GM23338 (cell line): ENCODE measurements around the gene RAB44. TPM values are rescaled to one million over a fixed set of nuclear protein-coding genes. Genes with fewer than 3 reads are reported as not detected.
A peak's percentile ranks its signal among the peaks of the same experiment; 100 is the strongest.

Source experiments
- ATAC-seq: fragments of 200-7000 bp; cut with Tn5 transposase; 3 replicates; pipeline ENCODE4 v1.9.1; 2020
- DNase-seq: peaks from one replicate; pipeline ENCODE4 v3.0.0-alpha.2; 2015; ENCODE audit warnings: low spot score
- H2AFZ ChIP-seq: fragments of 200-600 bp; sonication (generic); 2 replicates; pipeline ENCODE4 v1.8.0; 2016; ENCODE audit warnings: antibody characterized with exemption, mild to moderate bottlenecking, moderate library complexity
- H3F3A ChIP-seq: fragments of 200-600 bp; sonication (generic); replicated peaks from 2 replicates; pipeline ENCODE4 v1.8.0; 2017; ENCODE audit warnings: antibody characterized with exemption, mixed run types, low read depth
- H3K27ac ChIP-seq: fragments of 200-600 bp; sonication (generic); 2 replicates; pipeline ENCODE4 v1.6.1; 2016; ENCODE audit warnings: low read depth
- H3K27me3 ChIP-seq: fragments of 200-600 bp; sonication (generic); 2 replicates; pipeline ENCODE4 v1.8.0; 2016; ENCODE audit warnings: mild to moderate bottlenecking, mixed run types, moderate library complexity; ENCODE audit not compliant: insufficient read depth
- H3K36me3 ChIP-seq: fragments of 200-600 bp; sonication (generic); 2 replicates; pipeline ENCODE4 v1.8.0; 2016; ENCODE audit warnings: mild to moderate bottlenecking; ENCODE audit not compliant: insufficient read depth
- H3K4me1 ChIP-seq: fragments of 200-600 bp; sonication (generic); 2 replicates; pipeline ENCODE4 v1.8.0; 2016; ENCODE audit warnings: mild to moderate bottlenecking, moderate library complexity; ENCODE audit not compliant: insufficient read depth
- H3K4me2 ChIP-seq: fragments of 200-600 bp; sonication (generic); 2 replicates; pipeline ENCODE4 v1.7.1; 2017; ENCODE audit warnings: mixed run types
- H3K4me3 ChIP-seq: fragments of 200-600 bp; sonication (generic); 2 replicates; pipeline ENCODE4 v1.6.1; 2016; ENCODE audit warnings: mixed run types
- H3K79me2 ChIP-seq: fragments of 200-600 bp; sonication (generic); replicated peaks from 2 replicates; pipeline ENCODE4 v1.8.0; 2017; ENCODE audit warnings: mild to moderate bottlenecking; ENCODE audit not compliant: insufficient read depth
- H3K9me2 ChIP-seq: fragments of 200-600 bp; sonication (generic); 2 replicates; pipeline ENCODE4 v1.8.0; 2017; ENCODE audit not compliant: insufficient read depth
- H4K20me1 ChIP-seq: fragments of 200-600 bp; sonication (generic); replicated peaks from 2 replicates; pipeline ENCODE4 v1.8.0; 2017; ENCODE audit warnings: mild to moderate bottlenecking; ENCODE audit not compliant: insufficient read depth
- H3K27ac Mint-ChIP-seq: 2 replicates; pipeline ENCODE4 v1.8.0; 2020; ENCODE audit warnings: inconsistent platforms, mild to moderate bottlenecking, moderate library complexity, mixed read lengths
- H3K27me3 Mint-ChIP-seq: 3 replicates; pipeline ENCODE4 v1.8.0; 2022; ENCODE audit warnings: low read depth, mild to moderate bottlenecking, moderate library complexity, mixed read lengths, inconsistent platforms; ENCODE audit not compliant: insufficient read depth, poor library complexity
- H3K36me3 Mint-ChIP-seq: 3 replicates; pipeline ENCODE4 v1.8.0; 2021; ENCODE audit warnings: low read depth, mild to moderate bottlenecking, inconsistent platforms, moderate library complexity, mixed read lengths
- H3K4me1 Mint-ChIP-seq: 3 replicates; pipeline ENCODE4 v1.8.0; 2020; ENCODE audit warnings: mild to moderate bottlenecking, inconsistent platforms, mixed read lengths
- H3K4me3 Mint-ChIP-seq: 3 replicates; pipeline ENCODE4 v1.8.0; 2021; ENCODE audit warnings: moderate library complexity, mild to moderate bottlenecking, inconsistent platforms, mixed read lengths
- H3K9me3 Mint-ChIP-seq: 3 replicates; pipeline ENCODE4 v1.8.0; 2020; ENCODE audit warnings: moderate library complexity, mild to moderate bottlenecking, inconsistent platforms, mixed read lengths
- CREB1 ChIP-seq: fragments of 250-450 bp; sonication (Bioruptor Pico); IDR thresholded peaks from 2 replicates; pipeline ENCODE4 v1.5.0; 2020; ENCODE audit warnings: low read depth, mild to moderate bottlenecking, moderate library complexity
- EZH2 ChIP-seq: fragments of 200-600 bp; sonication (generic); IDR thresholded peaks from one replicate; pipeline ENCODE4 v1.8.0; 2017; ENCODE audit warnings: antibody characterized with exemption, mild to moderate bottlenecking, low read depth; ENCODE audit not compliant: unreplicated experiment
- EZH2phosphoT487 ChIP-seq: fragments of 200-600 bp; sonication (generic); IDR thresholded peaks from one replicate; pipeline ENCODE4 v1.8.1; 2018; ENCODE audit warnings: antibody characterized with exemption; ENCODE audit not compliant: unreplicated experiment
- JUNB ChIP-seq: IDR thresholded peaks from one replicate; pipeline ENCODE4 v1.6.1; 2016; ENCODE audit warnings: antibody characterized with exemption; ENCODE audit not compliant: unreplicated experiment
- NANOG ChIP-seq: IDR thresholded peaks from 2 replicates; pipeline ENCODE4 v1.6.1; 2016; ENCODE audit warnings: antibody characterized with exemption, borderline replicate concordance
- POLR2AphosphoS5 ChIP-seq: IDR thresholded peaks from 2 replicates; pipeline ENCODE4 v1.6.1; 2016; ENCODE audit warnings: antibody characterized with exemption, low read depth
- STAT1 ChIP-seq: IDR thresholded peaks from one replicate; pipeline ENCODE4 v1.6.1; 2016; ENCODE audit warnings: antibody characterized with exemption; ENCODE audit not compliant: unreplicated experiment
- ZNF114 ChIP-seq: fragments of 250-450 bp; sonication (Bioruptor Pico); IDR thresholded peaks from 2 replicates; pipeline ENCODE4 v1.5.0; 2020; ENCODE audit warnings: mild to moderate bottlenecking, moderate library complexity
- ZNF331 ChIP-seq: fragments of 250-450 bp; sonication (Bioruptor Pico); IDR thresholded peaks from 2 replicates; pipeline ENCODE4 v1.5.0; 2020; ENCODE audit warnings: low read depth, mild to moderate bottlenecking, moderate library complexity
- polyA plus RNA-seq: library from polyadenylated mRNA; unstranded; fragments of >200 nt; fragmentation: Nextera tagmentation; extraction: Ambion mirVana; gene quantifications from 2 replicates; pipeline ENCODE4 v1.2.1, GENCODE V29; 2016
- total RNA-seq: library from RNA; depleted of rRNA; stranded (reverse); fragments of >200 nt; shearing (Covaris generic); gene quantifications from 2 replicates; pipeline ENCODE4 v1.2.3, GENCODE V29; 2014
- TF ChIP-seq, protein P1 (sequence below): fragments of 250-450 bp; sonication (Bioruptor Pico); IDR thresholded peaks from 2 replicates; pipeline ENCODE4 v1.5.0; 2020; ENCODE audit warnings: mild to moderate bottlenecking, moderate library complexity
- TF ChIP-seq, protein P2 (sequence below): IDR thresholded peaks from one replicate; pipeline ENCODE4 v1.6.1; 2018; ENCODE audit warnings: antibody characterized with exemption; ENCODE audit not compliant: unreplicated experiment
- TF ChIP-seq, protein P3 (sequence below): IDR thresholded peaks from 2 replicates; pipeline ENCODE4 v1.6.1; 2016; ENCODE audit warnings: antibody characterized with exemption
- TF ChIP-seq, protein P4 (sequence below), 2 experiments: fragments of 200-600 bp in 1 of 2; sonication (generic) in 1 of 2; conservative IDR thresholded peaks; 2 replicates each; pipeline versions ENCODE4 v1.5.1 to v1.6.1; 2016 to 2017; ENCODE audit warnings: antibody characterized with exemption in 2 of 2, low read depth in 2 of 2, mild to moderate bottlenecking in 2 of 2, moderate library complexity in 1 of 2

The RAB44 gene
- total and polyA plus RNA-seq, 2 experiments from 2014 or later = not detected

DNA sequence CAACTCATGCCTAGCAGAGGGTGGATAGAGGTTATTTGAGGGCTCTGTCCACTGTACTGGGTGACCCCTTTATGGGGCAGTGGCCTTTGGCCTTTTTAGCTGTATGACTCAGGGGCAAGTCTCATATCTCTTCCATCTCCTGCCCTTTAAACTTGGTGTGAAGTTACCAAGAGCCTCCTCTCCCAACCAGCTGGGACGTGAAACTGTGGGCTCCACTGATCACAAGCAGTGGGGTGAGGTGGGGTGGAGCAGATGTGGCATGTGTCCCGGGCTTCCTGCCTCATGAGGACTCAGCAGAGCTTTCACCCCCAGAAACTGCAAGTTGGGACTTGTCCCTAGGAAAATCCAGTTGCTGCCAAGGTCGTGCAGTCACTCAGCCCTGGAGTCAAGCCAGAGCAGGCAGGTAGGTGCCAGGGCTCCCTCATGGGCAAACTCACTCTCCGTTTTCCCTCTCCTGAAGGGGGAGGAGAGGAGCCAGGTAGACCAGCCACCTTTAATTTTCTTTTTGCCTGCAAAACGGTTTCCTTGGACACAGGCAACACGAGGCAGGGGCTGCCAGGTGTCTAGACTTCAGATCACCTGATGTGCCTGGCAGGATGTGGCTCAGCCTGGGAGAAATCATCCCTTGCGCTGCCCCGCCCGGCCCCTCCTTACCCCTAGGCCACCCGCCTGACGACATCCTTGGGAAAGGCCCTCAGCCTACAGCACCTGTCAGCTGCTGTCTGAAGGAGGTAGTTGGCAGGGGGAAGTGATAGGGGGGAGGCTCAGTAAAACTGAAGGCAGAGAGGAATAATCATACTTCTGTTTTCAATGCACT, 15.1 kb upstream of the RAB44 start:
- H3K36me3 Mint-ChIP-seq = peaks cover 38% of the 10 kb centered on the region
- no peak overlapping the region for H3K4me3 ChIP-seq
- H3K36me3 ChIP-seq = peaks cover 16% of the 10 kb centered on the region; the same call in 1 of the 2 replicates
- H3K27me3 ChIP-seq = peaks cover 32% of the 10 kb centered on the region
- peaks cover 36% of the 10 kb centered on the region for H3K27me3 Mint-ChIP-seq
- DNase-seq (peak; percentile 43), ATAC-seq (no peak)
- peak overlapping the region; percentile 61; the same call in 1 of the 2 replicates for H3K27ac Mint-ChIP-seq
- H3K4me1 ChIP-seq = peaks cover 25% of the 10 kb centered on the region
- TF ChIP-seq POLR2AphosphoS5 = no peak
- TF ChIP-seq CREB1 (CRISPR knock-in tag) = no peak
- TF ChIP-seq, protein P1, sequence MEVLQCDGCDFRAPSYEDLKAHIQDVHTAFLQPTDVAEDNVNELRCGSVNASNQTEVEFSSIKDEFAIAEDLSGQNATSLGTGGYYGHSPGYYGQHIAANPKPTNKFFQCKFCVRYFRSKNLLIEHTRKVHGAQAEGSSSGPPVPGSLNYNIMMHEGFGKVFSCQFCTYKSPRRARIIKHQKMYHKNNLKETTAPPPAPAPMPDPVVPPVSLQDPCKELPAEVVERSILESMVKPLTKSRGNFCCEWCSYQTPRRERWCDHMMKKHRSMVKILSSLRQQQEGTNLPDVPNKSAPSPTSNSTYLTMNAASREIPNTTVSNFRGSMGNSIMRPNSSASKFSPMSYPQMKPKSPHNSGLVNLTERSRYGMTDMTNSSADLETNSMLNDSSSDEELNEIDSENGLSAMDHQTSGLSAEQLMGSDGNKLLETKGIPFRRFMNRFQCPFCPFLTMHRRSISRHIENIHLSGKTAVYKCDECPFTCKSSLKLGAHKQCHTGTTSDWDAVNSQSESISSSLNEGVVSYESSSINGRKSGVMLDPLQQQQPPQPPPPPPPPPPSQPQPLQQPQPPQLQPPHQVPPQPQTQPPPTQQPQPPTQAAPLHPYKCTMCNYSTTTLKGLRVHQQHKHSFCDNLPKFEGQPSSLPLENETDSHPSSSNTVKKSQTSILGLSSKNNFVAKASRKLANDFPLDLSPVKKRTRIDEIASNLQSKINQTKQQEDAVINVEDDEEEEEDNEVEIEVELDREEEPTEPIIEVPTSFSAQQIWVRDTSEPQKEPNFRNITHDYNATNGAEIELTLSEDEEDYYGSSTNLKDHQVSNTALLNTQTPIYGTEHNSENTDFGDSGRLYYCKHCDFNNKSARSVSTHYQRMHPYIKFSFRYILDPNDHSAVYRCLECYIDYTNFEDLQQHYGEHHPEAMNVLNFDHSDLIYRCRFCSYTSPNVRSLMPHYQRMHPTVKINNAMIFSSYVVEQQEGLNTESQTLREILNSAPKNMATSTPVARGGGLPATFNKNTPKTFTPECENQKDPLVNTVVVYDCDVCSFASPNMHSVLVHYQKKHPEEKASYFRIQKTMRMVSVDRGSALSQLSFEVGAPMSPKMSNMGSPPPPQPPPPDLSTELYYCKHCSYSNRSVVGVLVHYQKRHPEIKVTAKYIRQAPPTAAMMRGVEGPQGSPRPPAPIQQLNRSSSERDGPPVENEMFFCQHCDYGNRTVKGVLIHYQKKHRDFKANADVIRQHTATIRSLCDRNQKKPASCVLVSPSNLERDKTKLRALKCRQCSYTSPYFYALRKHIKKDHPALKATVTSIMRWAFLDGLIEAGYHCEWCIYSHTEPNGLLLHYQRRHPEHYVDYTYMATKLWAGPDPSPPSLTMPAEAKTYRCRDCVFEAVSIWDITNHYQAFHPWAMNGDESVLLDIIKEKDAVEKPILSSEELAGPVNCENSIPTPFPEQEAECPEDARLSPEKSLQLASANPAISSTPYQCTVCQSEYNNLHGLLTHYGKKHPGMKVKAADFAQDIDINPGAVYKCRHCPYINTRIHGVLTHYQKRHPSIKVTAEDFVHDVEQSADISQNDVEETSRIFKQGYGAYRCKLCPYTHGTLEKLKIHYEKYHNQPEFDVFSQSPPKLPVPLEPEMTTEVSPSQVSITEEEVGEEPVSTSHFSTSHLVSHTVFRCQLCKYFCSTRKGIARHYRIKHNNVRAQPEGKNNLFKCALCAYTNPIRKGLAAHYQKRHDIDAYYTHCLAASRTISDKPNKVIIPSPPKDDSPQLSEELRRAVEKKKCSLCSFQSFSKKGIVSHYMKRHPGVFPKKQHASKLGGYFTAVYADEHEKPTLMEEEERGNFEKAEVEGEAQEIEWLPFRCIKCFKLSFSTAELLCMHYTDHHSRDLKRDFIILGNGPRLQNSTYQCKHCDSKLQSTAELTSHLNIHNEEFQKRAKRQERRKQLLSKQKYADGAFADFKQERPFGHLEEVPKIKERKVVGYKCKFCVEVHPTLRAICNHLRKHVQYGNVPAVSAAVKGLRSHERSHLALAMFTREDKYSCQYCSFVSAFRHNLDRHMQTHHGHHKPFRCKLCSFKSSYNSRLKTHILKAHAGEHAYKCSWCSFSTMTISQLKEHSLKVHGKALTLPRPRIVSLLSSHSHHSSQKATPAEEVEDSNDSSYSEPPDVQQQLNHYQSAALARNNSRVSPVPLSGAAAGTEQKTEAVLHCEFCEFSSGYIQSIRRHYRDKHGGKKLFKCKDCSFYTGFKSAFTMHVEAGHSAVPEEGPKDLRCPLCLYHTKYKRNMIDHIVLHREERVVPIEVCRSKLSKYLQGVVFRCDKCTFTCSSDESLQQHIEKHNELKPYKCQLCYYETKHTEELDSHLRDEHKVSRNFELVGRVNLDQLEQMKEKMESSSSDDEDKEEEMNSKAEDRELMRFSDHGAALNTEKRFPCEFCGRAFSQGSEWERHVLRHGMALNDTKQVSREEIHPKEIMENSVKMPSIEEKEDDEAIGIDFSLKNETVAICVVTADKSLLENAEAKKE = no peak
- TF ChIP-seq EZH2phosphoT487 = no peak
- TF ChIP-seq STAT1 = no peak
- no peak for TF ChIP-seq JUNB
- TF ChIP-seq EZH2 = no peak
- no peak for TF ChIP-seq ZNF331
- no peak for TF ChIP-seq ZNF114 (CRISPR knock-in tag)
- TF ChIP-seq, protein P2, sequence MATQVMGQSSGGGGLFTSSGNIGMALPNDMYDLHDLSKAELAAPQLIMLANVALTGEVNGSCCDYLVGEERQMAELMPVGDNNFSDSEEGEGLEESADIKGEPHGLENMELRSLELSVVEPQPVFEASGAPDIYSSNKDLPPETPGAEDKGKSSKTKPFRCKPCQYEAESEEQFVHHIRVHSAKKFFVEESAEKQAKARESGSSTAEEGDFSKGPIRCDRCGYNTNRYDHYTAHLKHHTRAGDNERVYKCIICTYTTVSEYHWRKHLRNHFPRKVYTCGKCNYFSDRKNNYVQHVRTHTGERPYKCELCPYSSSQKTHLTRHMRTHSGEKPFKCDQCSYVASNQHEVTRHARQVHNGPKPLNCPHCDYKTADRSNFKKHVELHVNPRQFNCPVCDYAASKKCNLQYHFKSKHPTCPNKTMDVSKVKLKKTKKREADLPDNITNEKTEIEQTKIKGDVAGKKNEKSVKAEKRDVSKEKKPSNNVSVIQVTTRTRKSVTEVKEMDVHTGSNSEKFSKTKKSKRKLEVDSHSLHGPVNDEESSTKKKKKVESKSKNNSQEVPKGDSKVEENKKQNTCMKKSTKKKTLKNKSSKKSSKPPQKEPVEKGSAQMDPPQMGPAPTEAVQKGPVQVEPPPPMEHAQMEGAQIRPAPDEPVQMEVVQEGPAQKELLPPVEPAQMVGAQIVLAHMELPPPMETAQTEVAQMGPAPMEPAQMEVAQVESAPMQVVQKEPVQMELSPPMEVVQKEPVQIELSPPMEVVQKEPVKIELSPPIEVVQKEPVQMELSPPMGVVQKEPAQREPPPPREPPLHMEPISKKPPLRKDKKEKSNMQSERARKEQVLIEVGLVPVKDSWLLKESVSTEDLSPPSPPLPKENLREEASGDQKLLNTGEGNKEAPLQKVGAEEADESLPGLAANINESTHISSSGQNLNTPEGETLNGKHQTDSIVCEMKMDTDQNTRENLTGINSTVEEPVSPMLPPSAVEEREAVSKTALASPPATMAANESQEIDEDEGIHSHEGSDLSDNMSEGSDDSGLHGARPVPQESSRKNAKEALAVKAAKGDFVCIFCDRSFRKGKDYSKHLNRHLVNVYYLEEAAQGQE = no peak
- TF ChIP-seq NANOG = no peak
- TF ChIP-seq, protein P3, sequence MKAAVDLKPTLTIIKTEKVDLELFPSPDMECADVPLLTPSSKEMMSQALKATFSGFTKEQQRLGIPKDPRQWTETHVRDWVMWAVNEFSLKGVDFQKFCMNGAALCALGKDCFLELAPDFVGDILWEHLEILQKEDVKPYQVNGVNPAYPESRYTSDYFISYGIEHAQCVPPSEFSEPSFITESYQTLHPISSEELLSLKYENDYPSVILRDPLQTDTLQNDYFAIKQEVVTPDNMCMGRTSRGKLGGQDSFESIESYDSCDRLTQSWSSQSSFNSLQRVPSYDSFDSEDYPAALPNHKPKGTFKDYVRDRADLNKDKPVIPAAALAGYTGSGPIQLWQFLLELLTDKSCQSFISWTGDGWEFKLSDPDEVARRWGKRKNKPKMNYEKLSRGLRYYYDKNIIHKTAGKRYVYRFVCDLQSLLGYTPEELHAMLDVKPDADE = no peak
- TF ChIP-seq, protein P4, sequence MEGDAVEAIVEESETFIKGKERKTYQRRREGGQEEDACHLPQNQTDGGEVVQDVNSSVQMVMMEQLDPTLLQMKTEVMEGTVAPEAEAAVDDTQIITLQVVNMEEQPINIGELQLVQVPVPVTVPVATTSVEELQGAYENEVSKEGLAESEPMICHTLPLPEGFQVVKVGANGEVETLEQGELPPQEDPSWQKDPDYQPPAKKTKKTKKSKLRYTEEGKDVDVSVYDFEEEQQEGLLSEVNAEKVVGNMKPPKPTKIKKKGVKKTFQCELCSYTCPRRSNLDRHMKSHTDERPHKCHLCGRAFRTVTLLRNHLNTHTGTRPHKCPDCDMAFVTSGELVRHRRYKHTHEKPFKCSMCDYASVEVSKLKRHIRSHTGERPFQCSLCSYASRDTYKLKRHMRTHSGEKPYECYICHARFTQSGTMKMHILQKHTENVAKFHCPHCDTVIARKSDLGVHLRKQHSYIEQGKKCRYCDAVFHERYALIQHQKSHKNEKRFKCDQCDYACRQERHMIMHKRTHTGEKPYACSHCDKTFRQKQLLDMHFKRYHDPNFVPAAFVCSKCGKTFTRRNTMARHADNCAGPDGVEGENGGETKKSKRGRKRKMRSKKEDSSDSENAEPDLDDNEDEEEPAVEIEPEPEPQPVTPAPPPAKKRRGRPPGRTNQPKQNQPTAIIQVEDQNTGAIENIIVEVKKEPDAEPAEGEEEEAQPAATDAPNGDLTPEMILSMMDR (conservative IDR thresholded peaks at IDR 0.05; ENCODE audit: low read depth in 2 of 2) = no peak
- peaks cover 26% of the 10 kb centered on the region for H3K4me1 Mint-ChIP-seq
- no peaks in the 10 kb centered on the region for H3K9me3 Mint-ChIP-seq
- H3K9me2 ChIP-seq = no peaks in the 10 kb centered on the region
- H3K79me2 ChIP-seq = peaks cover 33% of the 10 kb centered on the region
- H2AFZ ChIP-seq = no peak overlapping the region
- H3K27ac ChIP-seq = no peak overlapping the region
- H3K4me3 Mint-ChIP-seq = no peak overlapping the region
- no peaks in the 10 kb centered on the region; the same call in none of the 2 replicates for H4K20me1 ChIP-seq
- no peaks in the 10 kb centered on the region for H3F3A ChIP-seq
- H3K4me2 ChIP-seq = peak overlapping the region; percentile 55; the same call in 1 of the 2 replicates
